Measurements from ENCODE around the gene RASSF8. TPM values are rescaled to one million over a fixed set of nuclear protein-coding genes. Genes with fewer than 3 reads are reported as not detected.

RASSF8 gene
- total and polyA plus RNA-seq, 9 of the 15 experiments (the other 6 are each of a cell fraction or from before 2014, with no cell fraction given): 0.01 to 0.36 (median 0.12) TPM; not detected in 1

DNA sequence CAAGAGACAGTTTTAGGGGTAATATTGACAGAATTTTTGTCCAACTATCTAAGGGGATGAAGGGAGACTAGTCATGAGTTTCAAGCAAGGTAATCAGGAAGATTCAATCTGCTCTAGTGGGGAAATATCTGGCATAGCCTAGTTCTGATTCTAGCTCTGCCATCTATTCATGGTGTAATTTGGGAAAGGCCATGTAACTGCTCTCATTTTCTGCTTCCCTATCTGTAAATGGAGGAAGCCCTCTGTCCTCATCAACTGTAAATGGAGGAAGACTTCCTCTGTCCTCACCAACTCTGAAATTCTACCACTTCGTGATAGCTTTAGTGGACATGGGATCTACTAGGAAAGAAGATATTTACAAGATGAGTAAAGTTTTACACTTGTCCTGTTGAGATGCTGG is 128.5 kb downstream of the RASSF8 start:
- no peak overlapping the region for H2AFZ ChIP-seq (ENCODE audit: low read depth, low read length)
- no peak overlapping the region for H3K9ac ChIP-seq (ENCODE audit: insufficient read depth in 1 of 2, low read depth in 2 of 2, low read length in 2 of 2)
- H3K4me1 ChIP-seq (replicated peaks in 1 of 2; ENCODE audit: control insufficient read depth in 2 of 2, insufficient read depth in 2 of 2, low read length in 2 of 2): no peaks in the 10 kb centered on the region
- in situ Hi-C loops (cut with MboI): no loop called here
- no peaks in the 10 kb centered on the region for H4K20me1 ChIP-seq (replicated peaks; ENCODE audit: control insufficient read depth, insufficient read depth, low read length)
- WGBS (ENCODE audit: insufficient coverage, low coverage, missing lambda C conversion rate): 0% methylated on average over 1 of the region's 1 CpG
- H3K36me3 ChIP-seq (ENCODE audit: control insufficient read depth, insufficient read depth, low read length): no peaks in the 10 kb centered on the region
- CTCF ChIA-PET (ENCODE audit: low intra/inter-chr PET ratio): no interaction called here
- POLR2A ChIA-PET: no interaction called here
- BruUV-seq (replicated peaks): no TSS peak
- DNase-seq (ENCODE audit: extremely low read depth in 1 of 4, low spot score in 3 of 4) (no peak), FAIRE-seq (no peak), ATAC-seq (no peak)
- no peak overlapping the region for H3K4me2 ChIP-seq (ENCODE audit: insufficient read depth, low read length)
- H3K9me1 ChIP-seq (ENCODE audit: control insufficient read depth, insufficient read depth, low read length): no peaks in the 10 kb centered on the region
- H3K9me3 ChIP-seq (replicated peaks; ENCODE audit: control insufficient read depth, insufficient read depth, low read depth, low read length): no peaks in the 10 kb centered on the region
- no peaks in the 10 kb centered on the region for H3K79me2 ChIP-seq (ENCODE audit: control insufficient read depth, insufficient read depth, low read length)
- peaks cover 4 to 6% of the 10 kb centered on the region in 2 experiments; a peak in 3 of 5 replicates for H3K27me3 ChIP-seq (ENCODE audit: control insufficient read depth in 2 of 2, insufficient read depth in 2 of 2, low read length in 2 of 2)
- intact Hi-C loops (cut with micrococcal nuclease): no loop called here
- no peak overlapping the region for H3K27ac ChIP-seq (ENCODE audit: extremely low read depth, low read depth, low read length)
- H3K4me3 ChIP-seq: no peak overlapping the region
- TF ChIP-seq ZBTB7A (IDR thresholded peaks at IDR 0.05; ENCODE audit: borderline replicate concordance, control insufficient read depth, low read depth, low read length): no peak
- TF ChIP-seq KLF10 (CRISPR knock-in tag; IDR thresholded peaks at IDR 0.05): no peak
- no peak for TF ChIP-seq NFE2 (IDR thresholded peaks at IDR 0.05; ENCODE audit: low read depth)
- TF ChIP-seq, protein P1, sequence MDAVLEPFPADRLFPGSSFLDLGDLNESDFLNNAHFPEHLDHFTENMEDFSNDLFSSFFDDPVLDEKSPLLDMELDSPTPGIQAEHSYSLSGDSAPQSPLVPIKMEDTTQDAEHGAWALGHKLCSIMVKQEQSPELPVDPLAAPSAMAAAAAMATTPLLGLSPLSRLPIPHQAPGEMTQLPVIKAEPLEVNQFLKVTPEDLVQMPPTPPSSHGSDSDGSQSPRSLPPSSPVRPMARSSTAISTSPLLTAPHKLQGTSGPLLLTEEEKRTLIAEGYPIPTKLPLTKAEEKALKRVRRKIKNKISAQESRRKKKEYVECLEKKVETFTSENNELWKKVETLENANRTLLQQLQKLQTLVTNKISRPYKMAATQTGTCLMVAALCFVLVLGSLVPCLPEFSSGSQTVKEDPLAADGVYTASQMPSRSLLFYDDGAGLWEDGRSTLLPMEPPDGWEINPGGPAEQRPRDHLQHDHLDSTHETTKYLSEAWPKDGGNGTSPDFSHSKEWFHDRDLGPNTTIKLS (IDR thresholded peaks at IDR 0.05; ENCODE audit: borderline replicate concordance, low read depth): no peak
- TF ChIP-seq THAP12 (CRISPR knock-in tag; IDR thresholded peaks at IDR 0.05): no peak
- TF ChIP-seq MAFF (IDR thresholded peaks at IDR 0.05; ENCODE audit: low read length): no peak
- no peak for TF ChIP-seq RAD21 (CRISPR knock-in tag; conservative IDR thresholded peaks at IDR 0.05 in 1 of 2, IDR thresholded peaks at IDR 0.05 in 1 of 2)
- no peak for TF ChIP-seq XRCC5 (IDR thresholded peaks at IDR 0.05; ENCODE audit: low read depth, low read length)
- no peak for TF ChIP-seq NR4A1 (CRISPR knock-in tag; IDR thresholded peaks at IDR 0.05)
- TF ChIP-seq NR4A1 (tag; IDR thresholded peaks at IDR 0.05): no peak
- TF ChIP-seq CEBPZ (IDR thresholded peaks at IDR 0.05; ENCODE audit: borderline replicate concordance, low read depth, low read length): no peak
- TF ChIP-seq E2F1 (CRISPR knock-in tag; IDR thresholded peaks at IDR 0.05): no peak
- no peak for TF ChIP-seq MAZ (CRISPR knock-in tag; conservative IDR thresholded peaks at IDR 0.05 in 1 of 2, IDR thresholded peaks at IDR 0.05 in 1 of 2)
